ENCODE measurements around the gene SDK1.

The SDK1 gene

GRCh38 chr7:4144811-4145510 is 843.9 kb downstream of the SDK1 start:
- no peak for DNase-seq

- DNase-seq, result no peak
Measured at GRCh38 chr7:4145576-4145975, 844.5 kb downstream of the SDK1 start.

- no peak for DNase-seq
Measured at GRCh38 chr7:4147926-4148620, 847.0 kb downstream of the SDK1 start.

- no peak for DNase-seq
Measured at GRCh38 chr7:4149236-4149635, 848.2 kb downstream of the SDK1 start.

- DNase-seq, result no peak
Measured at GRCh38 chr7:4149645-4150044, 848.6 kb downstream of the SDK1 start.

GRCh38 chr7:4150731-4151130 is 849.7 kb downstream of the SDK1 start:
- no peak for DNase-seq

GRCh38 chr7:4151524-4151923 is 850.5 kb downstream of the SDK1 start:
- no peak for DNase-seq

GRCh38 chr7:4151926-4152549 is 851.0 kb downstream of the SDK1 start:
- peak in 2 of 14 donors; percentile 17 to 76 for DNase-seq

- DNase-seq, result peak in 1 of 14 donors; percentile 12
Measured at GRCh38 chr7:4154882-4155535, 854.0 kb downstream of the SDK1 start.

GRCh38 chr7:4156190-4156589 is 855.1 kb downstream of the SDK1 start:
- no peak for DNase-seq

- no peak for DNase-seq
Measured at GRCh38 chr7:4157651-4158050, 856.6 kb downstream of the SDK1 start.

- no peak for DNase-seq
Measured at GRCh38 chr7:4158441-4159153, 857.5 kb downstream of the SDK1 start.

- no peak for DNase-seq
Measured at GRCh38 chr7:4159154-4159501, 858.1 kb downstream of the SDK1 start.

- no peak for DNase-seq
Measured at GRCh38 chr7:4159761-4160554, 858.9 kb downstream of the SDK1 start.

- no peak for DNase-seq
Measured at GRCh38 chr7:4162884-4163564, 862.0 kb downstream of the SDK1 start.

- DNase-seq, result no peak
Measured at GRCh38 chr7:4163565-4164203, 862.6 kb downstream of the SDK1 start.

GRCh38 chr7:4164556-4164955 is 863.5 kb downstream of the SDK1 start:
- DNase-seq, result no peak

- no peak for DNase-seq
Measured at GRCh38 chr7:4166340-4166739, 865.3 kb downstream of the SDK1 start.

- DNase-seq, result no peak
Measured at GRCh38 chr7:4166807-4167206, 865.8 kb downstream of the SDK1 start.

GRCh38 chr7:4167385-4167910 is 866.4 kb downstream of the SDK1 start:
- DNase-seq, result no peak

Measured in C1 segment of cervical spinal cord (tissue), 14 donors.